MM.1S (cell line): ENCODE data around the gene STXBP6.

ENCODE experiments used
- EZH2 ChIP-seq: fragments of 300-600 bp; sonication (generic); optimal IDR thresholded peaks from 2 replicates; pipeline ENCODE3; 2017; ENCODE audit warnings: low read depth, mild to moderate bottlenecking, antibody characterized with exemption, low read length, mixed read lengths
- TF ChIP-seq, protein P1 (sequence below): fragments of 300-600 bp; sonication (generic); IDR thresholded peaks from 2 replicates; pipeline ENCODE4 v1.5.1; 2016; ENCODE audit warnings: antibody characterized with exemption, low read length, mixed read lengths

DNA sequence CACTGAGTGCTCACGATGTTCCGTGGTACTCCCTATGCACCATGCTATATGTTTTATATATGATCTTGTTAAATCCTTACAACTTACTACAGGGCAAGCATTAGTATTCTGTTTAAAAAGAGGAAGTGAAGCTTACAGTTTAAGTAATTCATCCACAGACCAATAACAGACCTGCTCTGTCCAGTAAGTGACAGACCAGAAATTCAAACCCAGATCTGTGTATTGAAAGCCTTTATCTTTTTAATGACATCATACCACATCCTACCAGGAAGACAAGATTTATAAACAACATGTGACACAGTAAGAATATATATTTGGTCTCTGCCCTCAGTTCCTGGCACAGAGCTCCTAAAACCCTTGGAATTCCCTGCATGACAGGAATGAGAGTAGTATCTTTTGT is 206.5 kb downstream of the STXBP6 start:
- TF ChIP-seq, protein P1, sequence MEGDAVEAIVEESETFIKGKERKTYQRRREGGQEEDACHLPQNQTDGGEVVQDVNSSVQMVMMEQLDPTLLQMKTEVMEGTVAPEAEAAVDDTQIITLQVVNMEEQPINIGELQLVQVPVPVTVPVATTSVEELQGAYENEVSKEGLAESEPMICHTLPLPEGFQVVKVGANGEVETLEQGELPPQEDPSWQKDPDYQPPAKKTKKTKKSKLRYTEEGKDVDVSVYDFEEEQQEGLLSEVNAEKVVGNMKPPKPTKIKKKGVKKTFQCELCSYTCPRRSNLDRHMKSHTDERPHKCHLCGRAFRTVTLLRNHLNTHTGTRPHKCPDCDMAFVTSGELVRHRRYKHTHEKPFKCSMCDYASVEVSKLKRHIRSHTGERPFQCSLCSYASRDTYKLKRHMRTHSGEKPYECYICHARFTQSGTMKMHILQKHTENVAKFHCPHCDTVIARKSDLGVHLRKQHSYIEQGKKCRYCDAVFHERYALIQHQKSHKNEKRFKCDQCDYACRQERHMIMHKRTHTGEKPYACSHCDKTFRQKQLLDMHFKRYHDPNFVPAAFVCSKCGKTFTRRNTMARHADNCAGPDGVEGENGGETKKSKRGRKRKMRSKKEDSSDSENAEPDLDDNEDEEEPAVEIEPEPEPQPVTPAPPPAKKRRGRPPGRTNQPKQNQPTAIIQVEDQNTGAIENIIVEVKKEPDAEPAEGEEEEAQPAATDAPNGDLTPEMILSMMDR, result no peak
- TF ChIP-seq EZH2, result no peak
